HG03159 (cell line): Measurements from ENCODE around the gene CSNK1G3.

ENCODE experiments used
- ATAC-seq: cut with Tn5 transposase; IDR thresholded peaks from one replicate; pipeline ENCODE4 v1.9.1; 2021; ENCODE audit warnings: mild to moderate bottlenecking, moderate library complexity; ENCODE audit not compliant: unreplicated experiment

Gene CSNK1G3

GRCh38 chr5:123557907-123558306 lies 45.9 kb downstream of the CSNK1G3 start:
- no peak for ATAC-seq

GRCh38 chr5:123558762-123559433 lies 46.9 kb downstream of the CSNK1G3 start:
- no peak for ATAC-seq

- ATAC-seq, result no peak
Measured at GRCh38 chr5:123559434-123559775, 47.4 kb downstream of the CSNK1G3 start.

GRCh38 chr5:123561230-123561629 lies 49.3 kb downstream of the CSNK1G3 start:
- no peak for ATAC-seq

- ATAC-seq, result peak; percentile 57
Measured at GRCh38 chr5:123571927-123572326, 60.0 kb downstream of the CSNK1G3 start.

GRCh38 chr5:123578390-123578789 lies 66.4 kb downstream of the CSNK1G3 start:
- no peak for ATAC-seq

- ATAC-seq, result no peak
Measured at GRCh38 chr5:123579410-123579809, 67.4 kb downstream of the CSNK1G3 start.

GRCh38 chr5:123582550-123583285 lies 70.7 kb downstream of the CSNK1G3 start:
- ATAC-seq, result no peak

- ATAC-seq, result no peak
Measured at GRCh38 chr5:123585871-123586270, 73.9 kb downstream of the CSNK1G3 start.

GRCh38 chr5:123594434-123594833 lies 82.5 kb downstream of the CSNK1G3 start:
- ATAC-seq, result no peak

- ATAC-seq, result no peak
Measured at GRCh38 chr5:123597018-123597417, 85.0 kb downstream of the CSNK1G3 start.

GRCh38 chr5:123598028-123598689 lies 86.2 kb downstream of the CSNK1G3 start:
- ATAC-seq, result peak; percentile 60

GRCh38 chr5:123599171-123599570 lies 87.2 kb downstream of the CSNK1G3 start:
- ATAC-seq, result no peak

- no peak for ATAC-seq
Measured at GRCh38 chr5:123601610-123602009, 89.6 kb downstream of the CSNK1G3 start.

GRCh38 chr5:123605822-123606221 lies 93.8 kb downstream of the CSNK1G3 start:
- peak; percentile 73 for ATAC-seq

GRCh38 chr5:123610209-123610608 lies 98.2 kb downstream of the CSNK1G3 start:
- no peak for ATAC-seq

GRCh38 chr5:123610665-123611405 lies 98.9 kb downstream of the CSNK1G3 start:
- ATAC-seq, result peak; percentile 76

- peak; percentile 9 for ATAC-seq
Measured at GRCh38 chr5:123611406-123611709, 99.4 kb downstream of the CSNK1G3 start.

- ATAC-seq, result no peak
Measured at GRCh38 chr5:123617561-123617960, 105.6 kb downstream of the CSNK1G3 start.

- ATAC-seq, result no peak
Measured at GRCh38 chr5:123626051-123626450, 114.1 kb downstream of the CSNK1G3 start.

GRCh38 chr5:123628860-123629544 lies 117.0 kb downstream of the CSNK1G3 start:
- no peak for ATAC-seq
